IMR-90 (cell line): Measurements from ENCODE around the gene HTT-AS.

Experiments
- CEBPB ChIP-seq: IDR thresholded peaks from 2 replicates; pipeline ENCODE4 v1.6.1; 2012; ENCODE audit warnings: low read depth, low read length, improper control_type of control experiment
- FOS ChIP-seq: fragments of 150-350 bp; IDR thresholded peaks from 2 replicates; pipeline ENCODE4 v1.6.1; 2016; ENCODE audit warnings: low read depth, low read length
- MAZ ChIP-seq: IDR thresholded peaks from 2 replicates; pipeline ENCODE4 v1.6.1; 2012; ENCODE audit warnings: low read depth, mild to moderate bottlenecking, low read length, improper control_type of control experiment, moderate library complexity, borderline replicate concordance
- MXI1 ChIP-seq: IDR thresholded peaks from 2 replicates; pipeline ENCODE4 v1.6.1; 2012; ENCODE audit warnings: low read depth, mild to moderate bottlenecking, low read length, moderate library complexity, borderline replicate concordance
- POLR2A ChIP-seq: IDR thresholded peaks from 2 replicates; pipeline ENCODE4 v1.6.1; 2012; ENCODE audit warnings: mild to moderate bottlenecking, low read depth, low read length
- RAD21 ChIP-seq: IDR thresholded peaks from 2 replicates; pipeline ENCODE4 v1.6.1; 2012; ENCODE audit warnings: low read length, improper control_type of control experiment
- RCOR1 ChIP-seq: IDR thresholded peaks from 2 replicates; pipeline ENCODE4 v1.6.1; 2012; ENCODE audit warnings: mild to moderate bottlenecking, low read length, improper control_type of control experiment; ENCODE audit not compliant: insufficient replicate concordance
- SMC3 ChIP-seq: fragments of 150-350 bp; IDR thresholded peaks from 2 replicates; pipeline ENCODE4 v1.6.1; 2016; ENCODE audit warnings: low read depth, mild to moderate bottlenecking, antibody characterized with exemption, low read length, moderate library complexity
- TF ChIP-seq, protein P1 (sequence below): conservative IDR thresholded peaks from 2 replicates; pipeline ENCODE4 v1.5.1; 2012; ENCODE audit warnings: mild to moderate bottlenecking, low read depth, low read length, improper control_type of control experiment
- TF ChIP-seq, protein P2 (sequence below): fragments of 150-350 bp; IDR thresholded peaks from 2 replicates; pipeline ENCODE4 v1.6.1; 2017; ENCODE audit warnings: mild to moderate bottlenecking, antibody characterized with exemption, low read length, low read depth

DNA sequence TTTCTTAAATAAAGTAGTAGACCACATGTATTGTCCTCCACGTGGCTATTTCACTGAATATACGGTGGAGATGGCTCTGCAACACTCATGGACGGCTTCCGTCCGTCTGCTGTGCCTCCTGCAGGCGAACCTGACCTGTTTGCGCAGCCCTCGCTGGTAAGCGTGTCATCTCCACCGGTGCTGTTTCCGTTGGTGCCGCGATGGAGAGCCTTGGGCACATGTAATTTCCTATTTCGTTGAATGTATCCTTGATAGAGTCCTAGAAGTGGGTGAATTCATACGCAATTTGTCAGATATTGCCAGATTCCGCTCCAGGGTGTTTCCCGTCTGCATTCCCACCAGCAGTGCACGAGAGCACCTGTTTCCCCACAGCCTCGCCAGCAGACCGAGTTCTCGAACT is 48.5 kb downstream of the HTT-AS start:
- TF ChIP-seq, protein P1, sequence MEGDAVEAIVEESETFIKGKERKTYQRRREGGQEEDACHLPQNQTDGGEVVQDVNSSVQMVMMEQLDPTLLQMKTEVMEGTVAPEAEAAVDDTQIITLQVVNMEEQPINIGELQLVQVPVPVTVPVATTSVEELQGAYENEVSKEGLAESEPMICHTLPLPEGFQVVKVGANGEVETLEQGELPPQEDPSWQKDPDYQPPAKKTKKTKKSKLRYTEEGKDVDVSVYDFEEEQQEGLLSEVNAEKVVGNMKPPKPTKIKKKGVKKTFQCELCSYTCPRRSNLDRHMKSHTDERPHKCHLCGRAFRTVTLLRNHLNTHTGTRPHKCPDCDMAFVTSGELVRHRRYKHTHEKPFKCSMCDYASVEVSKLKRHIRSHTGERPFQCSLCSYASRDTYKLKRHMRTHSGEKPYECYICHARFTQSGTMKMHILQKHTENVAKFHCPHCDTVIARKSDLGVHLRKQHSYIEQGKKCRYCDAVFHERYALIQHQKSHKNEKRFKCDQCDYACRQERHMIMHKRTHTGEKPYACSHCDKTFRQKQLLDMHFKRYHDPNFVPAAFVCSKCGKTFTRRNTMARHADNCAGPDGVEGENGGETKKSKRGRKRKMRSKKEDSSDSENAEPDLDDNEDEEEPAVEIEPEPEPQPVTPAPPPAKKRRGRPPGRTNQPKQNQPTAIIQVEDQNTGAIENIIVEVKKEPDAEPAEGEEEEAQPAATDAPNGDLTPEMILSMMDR: no peak
- TF ChIP-seq MAZ: no peak
- TF ChIP-seq CEBPB: no peak
- TF ChIP-seq FOS: no peak
- no peak for TF ChIP-seq RCOR1
- no peak for TF ChIP-seq RAD21
- TF ChIP-seq, protein P2, sequence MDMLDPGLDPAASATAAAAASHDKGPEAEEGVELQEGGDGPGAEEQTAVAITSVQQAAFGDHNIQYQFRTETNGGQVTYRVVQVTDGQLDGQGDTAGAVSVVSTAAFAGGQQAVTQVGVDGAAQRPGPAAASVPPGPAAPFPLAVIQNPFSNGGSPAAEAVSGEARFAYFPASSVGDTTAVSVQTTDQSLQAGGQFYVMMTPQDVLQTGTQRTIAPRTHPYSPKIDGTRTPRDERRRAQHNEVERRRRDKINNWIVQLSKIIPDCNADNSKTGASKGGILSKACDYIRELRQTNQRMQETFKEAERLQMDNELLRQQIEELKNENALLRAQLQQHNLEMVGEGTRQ: no peak
- no peak for TF ChIP-seq POLR2A
- TF ChIP-seq SMC3: no peak
- TF ChIP-seq MXI1: no peak
